Activated CD8-positive, alpha-beta memory T cell treated with anti-CD3 and anti-CD28 coated beads for 1 hour (primary cell): Measurements from ENCODE around the gene CFAP251.

Experiments
- DNase-seq, 2 donors: peaks; one replicate each; pipeline ENCODE4 v3.0.0-alpha.2; 2020; ENCODE audit warnings: low read depth in 1 of 2; ENCODE audit errors: extremely low read depth in 1 of 2

CFAP251 gene

GRCh38 chr12:121939992-121940766 lies 21.8 kb downstream of the CFAP251 start:
- no peak for DNase-seq

DNA sequence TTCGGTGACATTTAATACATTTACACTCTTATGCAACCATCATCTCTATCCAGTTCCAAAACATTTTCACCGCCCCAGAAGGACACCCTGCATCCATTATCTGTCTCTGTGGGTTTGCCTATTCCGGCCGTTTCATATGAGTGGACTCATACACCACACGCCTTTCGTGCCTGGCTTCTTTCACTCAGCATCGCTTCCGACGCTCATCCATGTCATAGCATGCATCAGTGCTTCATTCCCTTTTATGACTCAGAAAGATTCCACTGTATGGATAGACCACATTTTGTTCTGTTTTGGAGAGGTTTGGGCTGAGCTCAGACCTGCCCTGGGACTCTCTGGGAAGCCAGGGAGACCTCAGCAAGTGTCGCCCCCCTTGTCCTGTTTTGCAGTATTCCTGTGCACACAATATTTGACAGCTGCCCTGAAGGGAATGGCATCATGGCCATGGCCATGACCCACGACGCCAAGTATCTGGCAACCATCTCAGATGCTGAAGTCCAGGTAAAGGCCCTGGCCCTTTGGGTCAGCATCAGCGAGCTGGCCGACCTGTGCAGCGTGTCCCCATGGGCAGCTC lies 23.8 kb downstream of the CFAP251 start:
- no peak for DNase-seq

DNA sequence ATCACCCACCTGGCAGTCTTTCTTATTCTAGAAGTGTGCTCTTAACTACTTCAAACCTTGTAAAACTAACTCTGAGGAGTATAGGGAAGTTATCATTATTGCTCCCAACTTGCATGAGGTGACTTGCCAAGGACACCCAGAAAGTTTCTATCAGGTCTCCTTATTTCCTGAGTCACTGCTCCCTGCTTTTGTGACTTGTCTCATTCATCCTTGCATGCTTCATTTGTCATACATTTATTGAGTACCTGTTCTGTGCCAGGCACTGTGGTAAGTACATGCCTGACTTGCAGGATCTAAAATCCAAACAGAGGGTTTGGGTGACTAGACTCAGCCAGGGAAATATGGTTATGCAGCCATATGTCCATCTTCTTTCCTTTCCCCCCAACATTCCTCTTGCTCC lies 25.5 kb downstream of the CFAP251 start:
- DNase-seq: no peak

- DNase-seq: no peak
Measured at GRCh38 chr12:121946313-121947025, 28.1 kb downstream of the CFAP251 start.

DNA sequence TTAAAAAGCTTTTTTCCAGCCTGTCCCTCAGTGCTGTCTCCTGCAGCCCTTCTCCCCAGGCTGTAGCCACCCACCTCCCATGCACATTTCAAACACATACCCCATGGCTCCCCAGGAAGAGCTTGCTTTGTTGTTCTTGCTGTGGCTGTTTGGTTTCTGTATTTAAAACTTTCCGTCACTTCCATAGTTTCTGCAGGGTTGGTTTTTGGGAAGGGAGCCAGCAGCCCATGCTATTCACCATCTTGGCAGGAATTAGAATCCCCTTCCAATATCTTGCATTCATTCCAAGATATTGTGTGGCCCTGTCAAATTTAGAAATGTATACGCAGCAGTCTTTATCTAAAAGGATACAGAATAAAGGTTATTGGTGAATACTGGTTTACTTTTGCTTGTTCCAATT lies 29.6 kb downstream of the CFAP251 start:
- DNase-seq: no peak

- no peak for DNase-seq
Measured at GRCh38 chr12:121949648-121950397, 31.4 kb downstream of the CFAP251 start.

DNA sequence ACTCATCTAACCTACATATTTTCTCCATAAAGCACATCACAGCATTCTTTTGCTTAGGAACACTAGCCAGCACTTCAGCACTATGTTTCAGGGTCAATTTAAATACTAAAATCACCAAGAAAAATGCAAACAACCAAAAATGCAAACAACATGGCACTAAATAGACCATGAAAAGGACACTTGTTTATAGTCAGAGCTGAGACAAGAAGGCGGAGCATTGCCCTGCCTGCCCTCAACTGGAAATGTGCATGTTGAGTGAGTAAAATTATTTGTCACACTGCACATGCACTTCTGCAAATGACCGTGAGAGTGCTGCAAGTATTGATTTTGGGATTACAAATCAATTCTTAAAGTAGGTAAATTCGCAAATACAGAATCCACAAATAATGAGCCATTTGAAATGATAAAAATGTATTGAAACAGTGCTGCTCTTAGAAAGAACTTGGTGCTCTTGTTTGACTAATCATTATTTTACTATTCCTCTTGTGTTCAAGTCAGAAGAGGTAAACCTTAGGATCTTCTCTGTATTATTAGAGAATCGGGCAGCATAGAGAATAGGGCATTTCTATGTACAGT lies 34.8 kb downstream of the CFAP251 start:
- DNase-seq: no peak

DNA sequence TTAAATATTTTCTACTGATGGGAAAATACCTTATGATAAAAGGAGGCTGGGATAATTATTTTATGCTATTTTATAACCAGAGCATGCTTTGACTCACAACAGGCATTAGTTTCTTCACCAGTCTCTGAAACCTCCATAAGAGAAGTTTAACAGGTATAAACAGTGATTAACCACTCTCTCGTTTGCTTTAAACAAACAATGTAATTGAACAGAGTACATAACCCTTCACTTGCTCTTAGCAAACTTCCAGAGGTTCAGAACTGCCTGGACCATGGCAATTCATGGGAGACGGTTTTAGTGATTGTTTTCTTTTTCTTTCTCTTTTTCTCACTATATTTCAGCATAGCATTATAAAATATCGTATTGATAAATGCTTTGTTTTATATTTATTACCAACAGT lies 35.3 kb downstream of the CFAP251 start:
- DNase-seq: no peak

DNA sequence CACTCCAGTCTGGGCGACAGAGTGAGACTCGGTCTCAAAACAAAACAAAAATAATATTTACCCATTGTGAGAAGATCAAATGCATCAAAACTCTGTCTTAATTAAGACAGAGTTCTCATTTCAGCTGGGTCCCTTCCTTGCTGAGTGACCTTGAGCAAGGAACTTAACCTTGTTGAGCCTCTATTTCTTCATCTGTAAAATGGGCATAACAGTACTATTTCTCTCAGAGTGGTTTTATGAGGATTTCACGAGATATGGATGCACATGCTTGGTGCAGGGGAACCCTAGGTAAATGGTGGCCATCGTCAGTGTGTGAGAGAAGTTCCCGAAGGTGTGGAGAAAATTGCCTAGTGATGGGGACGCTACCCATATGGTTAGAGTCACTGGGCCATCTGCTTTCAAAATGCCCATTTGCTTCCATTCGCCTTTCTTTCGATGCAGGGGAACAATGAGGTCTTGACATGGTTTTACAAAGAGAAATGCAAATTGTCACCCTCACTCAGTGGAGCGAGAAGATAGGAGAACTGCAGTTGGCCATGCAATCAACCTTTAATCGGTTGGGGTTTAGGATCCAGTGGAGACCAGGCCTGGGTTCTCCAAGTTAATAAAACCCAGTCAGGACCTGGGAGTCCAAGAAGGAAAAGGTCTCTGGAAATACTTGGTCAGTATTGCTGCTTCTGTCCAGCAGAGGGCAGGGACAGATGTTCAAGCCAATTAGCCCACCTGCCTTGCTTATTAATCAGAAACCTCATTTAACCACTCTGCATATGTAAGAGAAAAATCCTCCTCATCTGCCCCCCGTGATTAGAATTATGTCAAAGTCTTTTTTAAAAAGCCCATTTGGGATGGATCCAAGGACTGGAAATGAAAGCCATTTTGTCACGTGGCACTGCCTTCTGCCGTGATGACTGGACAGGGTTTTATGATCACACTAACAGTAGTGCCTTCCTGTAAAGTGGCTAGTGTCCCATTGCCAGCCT lies 37.2 kb downstream of the CFAP251 start:
- no peak for DNase-seq

DNA sequence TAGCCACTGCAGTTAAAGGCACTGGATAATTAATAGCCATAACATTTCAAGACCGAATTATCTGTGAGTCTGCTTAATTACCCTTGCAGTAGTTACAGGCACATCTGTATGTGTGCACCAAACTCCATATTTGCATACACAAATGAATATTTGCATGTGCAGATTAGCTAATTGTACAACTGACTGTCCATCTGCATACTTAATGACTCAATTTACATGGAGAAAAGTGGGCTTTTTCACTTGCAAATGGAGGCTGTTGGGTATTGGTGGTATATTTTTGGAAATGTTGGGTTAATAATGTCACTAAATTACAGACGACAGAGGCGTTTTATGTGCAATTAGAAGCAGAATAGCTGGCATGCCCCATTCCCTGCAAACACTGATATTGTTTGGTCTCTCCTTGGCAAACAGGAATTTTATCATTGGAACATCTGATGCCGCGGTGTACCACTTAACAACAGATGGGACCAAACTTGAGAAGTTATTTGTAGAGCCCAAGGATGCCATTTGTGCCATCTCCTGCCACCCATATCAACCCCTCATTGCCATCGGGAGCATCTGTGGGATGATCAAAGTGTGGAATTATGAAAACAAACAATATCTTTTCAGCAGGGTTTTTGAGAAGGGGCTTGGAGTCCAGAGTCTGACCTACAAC lies 39.6 kb downstream of the CFAP251 start:
- DNase-seq: no peak

GRCh38 chr12:121958541-121959240 lies 40.3 kb downstream of the CFAP251 start:
- DNase-seq: no peak

- no peak for DNase-seq
Measured at GRCh38 chr12:121960541-121960940, 42.1 kb downstream of the CFAP251 start.

GRCh38 chr12:121961195-121961879 lies 42.9 kb downstream of the CFAP251 start:
- no peak for DNase-seq

GRCh38 chr12:121963341-121964018 lies 45.1 kb downstream of the CFAP251 start:
- no peak for DNase-seq

- no peak for DNase-seq
Measured at GRCh38 chr12:121964813-121965643, 46.6 kb downstream of the CFAP251 start.

DNA sequence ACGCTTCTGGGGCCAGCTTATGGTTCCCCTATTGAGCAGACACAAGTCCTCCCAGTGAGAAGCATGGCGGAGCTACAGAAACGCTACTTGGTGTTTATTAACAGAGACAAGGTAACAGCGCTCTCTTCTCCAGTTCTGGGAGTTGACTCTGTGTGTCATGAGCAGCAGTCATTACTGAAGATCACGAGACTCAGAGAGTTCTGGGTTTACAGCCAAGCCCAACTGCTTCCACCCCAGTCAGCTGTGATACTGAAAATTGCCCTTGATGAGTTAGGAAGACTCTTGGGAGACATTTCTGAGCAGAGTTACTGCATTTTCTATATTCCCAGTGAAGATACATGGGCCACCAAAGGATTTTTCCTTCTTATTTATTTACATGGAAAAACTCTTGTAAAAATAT lies 48.6 kb downstream of the CFAP251 start:
- DNase-seq: no peak

- no peak for DNase-seq
Measured at GRCh38 chr12:121968876-121969275, 50.5 kb downstream of the CFAP251 start.
